ENCODE measurements around the gene KRTAP10-2.

The KRTAP10-2 gene

DNA sequence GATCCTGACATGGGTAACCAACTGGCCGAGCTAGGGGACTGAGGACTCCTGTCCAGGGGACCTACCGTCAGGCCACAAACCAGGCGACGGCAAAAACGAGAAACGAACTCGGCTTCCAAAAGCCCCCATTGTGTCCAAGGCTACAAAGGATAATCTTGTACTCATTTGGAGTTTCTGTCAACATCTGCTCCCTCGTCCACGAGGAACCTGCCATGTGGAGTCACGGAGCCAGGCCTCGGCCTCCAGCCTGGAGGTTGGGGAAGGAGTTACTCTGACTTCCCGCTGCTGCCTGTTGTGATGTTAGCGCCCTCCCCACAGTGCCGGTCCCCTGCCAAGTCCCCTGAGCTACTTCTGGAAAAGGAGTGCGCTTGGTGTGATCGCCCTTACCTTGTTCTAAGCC is 18.6 kb downstream of the KRTAP10-2 start:
- peaks cover 16% of the 10 kb centered on the region for H3K27me3 Mint-ChIP-seq (ENCODE audit: low read depth)
- no peaks in the 10 kb centered on the region for H3K4me1 Mint-ChIP-seq
- H3K36me3 Mint-ChIP-seq (ENCODE audit: low read depth), result no peaks in the 10 kb centered on the region
- H3K4me3 Mint-ChIP-seq, result no peak overlapping the region
- H3K27ac Mint-ChIP-seq, result no peak overlapping the region
- peaks cover 3% of the 10 kb centered on the region for H3K9me3 Mint-ChIP-seq
- TF ChIP-seq, protein P1, sequence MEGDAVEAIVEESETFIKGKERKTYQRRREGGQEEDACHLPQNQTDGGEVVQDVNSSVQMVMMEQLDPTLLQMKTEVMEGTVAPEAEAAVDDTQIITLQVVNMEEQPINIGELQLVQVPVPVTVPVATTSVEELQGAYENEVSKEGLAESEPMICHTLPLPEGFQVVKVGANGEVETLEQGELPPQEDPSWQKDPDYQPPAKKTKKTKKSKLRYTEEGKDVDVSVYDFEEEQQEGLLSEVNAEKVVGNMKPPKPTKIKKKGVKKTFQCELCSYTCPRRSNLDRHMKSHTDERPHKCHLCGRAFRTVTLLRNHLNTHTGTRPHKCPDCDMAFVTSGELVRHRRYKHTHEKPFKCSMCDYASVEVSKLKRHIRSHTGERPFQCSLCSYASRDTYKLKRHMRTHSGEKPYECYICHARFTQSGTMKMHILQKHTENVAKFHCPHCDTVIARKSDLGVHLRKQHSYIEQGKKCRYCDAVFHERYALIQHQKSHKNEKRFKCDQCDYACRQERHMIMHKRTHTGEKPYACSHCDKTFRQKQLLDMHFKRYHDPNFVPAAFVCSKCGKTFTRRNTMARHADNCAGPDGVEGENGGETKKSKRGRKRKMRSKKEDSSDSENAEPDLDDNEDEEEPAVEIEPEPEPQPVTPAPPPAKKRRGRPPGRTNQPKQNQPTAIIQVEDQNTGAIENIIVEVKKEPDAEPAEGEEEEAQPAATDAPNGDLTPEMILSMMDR (IDR thresholded peaks at IDR 0.05; ENCODE audit: unreplicated experiment in 3 of 3), result no peak

DNA sequence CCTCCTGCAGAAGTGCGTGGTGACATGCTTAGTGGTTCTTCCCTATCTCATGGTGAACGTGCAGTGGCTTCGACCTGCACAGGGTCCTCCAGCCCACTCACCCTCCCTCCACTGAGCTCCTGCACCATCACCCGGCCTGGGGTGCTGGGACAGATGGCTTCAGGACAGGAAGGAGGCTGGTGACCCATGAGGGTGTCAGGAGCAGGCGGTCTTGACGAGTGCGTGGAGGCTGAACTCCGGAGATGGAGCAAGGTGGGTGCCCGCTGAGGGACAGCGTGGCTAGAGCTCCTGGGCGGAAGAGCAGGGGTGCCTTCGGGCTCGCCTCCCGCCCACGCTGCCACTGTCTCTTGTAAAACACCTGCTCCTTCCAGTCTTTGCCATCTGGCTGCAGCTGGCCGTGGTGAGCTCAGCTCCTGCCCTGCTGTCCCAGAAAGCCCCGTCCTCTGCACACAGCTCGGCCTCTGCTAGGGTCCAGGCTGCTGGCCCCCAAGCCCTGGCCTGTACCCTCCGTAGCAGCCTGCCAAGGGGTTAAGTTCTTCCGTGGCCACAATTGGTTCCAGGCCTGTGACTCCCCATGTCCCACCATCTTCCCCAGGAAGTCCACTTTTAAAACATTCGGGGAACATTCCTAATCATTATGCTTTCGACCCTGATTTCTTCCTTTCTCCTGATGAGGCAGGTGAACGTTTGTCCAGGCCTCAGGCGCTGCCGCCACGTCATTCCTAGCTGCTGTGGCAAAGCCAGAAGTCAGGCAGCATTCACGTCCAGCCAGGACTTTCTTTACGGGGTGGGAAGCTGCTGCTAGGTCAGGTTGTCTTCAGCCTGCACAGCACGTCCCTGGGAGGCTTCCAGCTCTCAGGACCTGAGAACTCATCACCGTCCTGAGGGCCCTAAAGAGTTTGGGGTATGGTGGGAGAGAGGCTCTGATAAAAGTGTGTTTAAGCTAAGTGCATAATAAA is 19.4 kb downstream of the KRTAP10-2 start:
- Mint-ChIP-seq H3K27me3 (ENCODE audit: low read depth) (peaks cover 16% of the 10 kb centered on the region), H3K4me3 (no peak overlapping the region), H3K9me3 (no peaks in the 10 kb centered on the region), H3K4me1 (no peaks in the 10 kb centered on the region), H3K27ac (no peak overlapping the region), H3K36me3 (ENCODE audit: low read depth) (no peaks in the 10 kb centered on the region)
- TF ChIP-seq, protein P1 (IDR thresholded peaks at IDR 0.05; ENCODE audit: unreplicated experiment in 3 of 3), result no peak

DNA sequence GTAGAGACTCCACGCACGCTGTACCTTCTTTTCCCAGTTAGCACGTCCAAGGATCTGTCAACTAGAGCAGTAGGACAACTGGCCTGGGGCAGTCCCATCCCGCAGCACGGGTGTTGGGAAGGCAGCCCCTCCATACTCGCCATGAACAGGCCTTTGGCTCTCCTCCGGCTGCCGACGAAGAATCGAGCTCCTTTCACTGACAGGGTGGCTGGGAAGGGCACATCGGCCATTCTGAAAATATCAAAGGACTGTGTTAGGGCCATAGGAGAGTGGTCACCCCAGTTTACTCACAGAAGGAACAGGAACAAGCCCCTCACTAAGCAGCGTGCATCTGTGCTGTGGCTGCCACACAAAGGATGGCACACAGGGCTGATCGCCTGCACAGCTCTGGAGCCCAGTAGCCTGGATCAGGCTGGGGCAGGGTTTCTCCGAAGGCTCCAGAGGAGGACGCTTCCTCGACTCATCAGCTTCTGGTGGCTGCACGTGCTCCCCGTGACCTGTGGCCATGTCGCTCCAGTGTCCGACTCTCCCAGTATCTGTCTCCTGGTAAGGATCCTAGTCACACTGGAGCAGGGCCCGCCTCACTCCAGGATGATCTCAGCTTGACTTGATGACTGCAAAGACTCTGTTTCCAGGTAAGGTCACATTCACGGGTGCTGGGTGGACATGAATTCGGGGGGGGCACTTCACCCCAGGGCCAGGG is 20.3 kb downstream of the KRTAP10-2 start:
- Mint-ChIP-seq H3K4me3 (no peak overlapping the region), H3K9me3 (no peaks in the 10 kb centered on the region), H3K36me3 (ENCODE audit: low read depth) (no peaks in the 10 kb centered on the region), H3K4me1 (no peaks in the 10 kb centered on the region), H3K27ac (no peak overlapping the region), H3K27me3 (ENCODE audit: low read depth) (peaks cover 16% of the 10 kb centered on the region)
- TF ChIP-seq, protein P1 (IDR thresholded peaks at IDR 0.05; ENCODE audit: unreplicated experiment in 3 of 3), result no peak

DNA sequence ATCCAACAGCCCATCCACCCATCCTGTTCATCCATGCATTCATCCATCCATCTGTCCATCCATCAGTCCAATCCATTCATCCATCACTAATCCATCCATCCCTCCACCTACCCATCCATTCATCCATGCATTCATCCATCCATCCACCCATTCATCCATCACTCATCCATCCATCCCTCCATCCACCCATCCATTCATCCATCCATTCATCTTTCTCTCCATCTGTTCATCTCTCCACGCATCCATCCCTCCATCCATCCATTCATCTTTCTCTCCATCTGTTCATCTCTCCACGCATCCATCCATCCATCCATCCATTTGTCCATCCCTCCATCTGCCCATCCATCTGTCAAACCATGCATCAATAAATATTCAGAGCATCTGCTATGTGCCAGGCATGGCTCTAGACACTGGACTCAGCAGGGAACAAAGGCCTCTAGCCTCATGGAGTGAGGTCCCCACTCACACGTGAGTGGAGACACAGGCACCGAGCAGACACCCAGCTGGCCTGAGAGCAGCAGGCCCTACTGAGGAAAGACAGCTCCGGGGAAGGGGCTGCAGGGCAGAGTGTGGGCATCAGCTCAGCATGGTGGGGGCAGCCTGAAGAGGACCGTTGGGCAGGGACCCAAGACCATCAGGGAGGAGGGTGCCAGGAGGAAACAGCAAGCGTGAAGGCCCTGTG is 20.9 kb downstream of the KRTAP10-2 start:
- Mint-ChIP-seq H3K9me3 (no peaks in the 10 kb centered on the region), H3K4me3 (no peak overlapping the region), H3K4me1 (no peaks in the 10 kb centered on the region), H3K36me3 (ENCODE audit: low read depth) (no peaks in the 10 kb centered on the region), H3K27me3 (ENCODE audit: low read depth) (peaks cover 16% of the 10 kb centered on the region), H3K27ac (no peak overlapping the region)
- TF ChIP-seq, protein P1 (IDR thresholded peaks at IDR 0.05; ENCODE audit: unreplicated experiment in 3 of 3), result no peak

DNA sequence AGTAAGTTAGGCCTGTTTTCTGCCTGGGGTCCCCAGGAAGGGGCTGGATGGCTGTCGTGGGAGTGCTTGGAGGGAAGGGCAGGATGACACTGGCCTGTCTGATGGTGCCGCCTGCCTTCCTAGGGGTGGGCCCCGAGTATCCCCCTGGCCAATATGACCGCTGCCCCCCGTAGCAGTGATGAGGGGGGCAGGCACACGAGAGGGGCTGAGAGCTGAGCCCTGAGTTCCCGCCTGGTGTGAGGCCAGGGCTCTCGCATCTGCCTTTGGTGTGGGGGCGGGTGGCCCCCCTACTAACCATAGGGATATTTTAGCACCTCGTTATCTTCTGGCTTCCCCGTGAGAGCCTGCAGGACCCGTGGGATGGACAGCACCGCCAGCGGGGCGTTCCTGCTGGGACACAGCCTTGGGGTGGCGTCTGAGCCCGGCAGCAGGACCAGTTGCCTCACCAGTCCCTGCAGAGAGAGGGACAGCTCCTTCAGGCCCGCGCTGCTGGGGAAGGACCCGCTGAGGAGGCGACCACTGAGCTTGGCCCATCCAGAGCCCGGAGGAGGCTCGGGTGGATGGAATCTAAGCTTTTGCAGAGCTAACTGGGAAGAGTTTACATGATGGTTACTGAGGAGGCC is 21.7 kb downstream of the KRTAP10-2 start:
- Mint-ChIP-seq H3K4me1 (no peaks in the 10 kb centered on the region), H3K4me3 (no peak overlapping the region), H3K27ac (no peak overlapping the region), H3K9me3 (no peaks in the 10 kb centered on the region), H3K36me3 (ENCODE audit: low read depth) (no peaks in the 10 kb centered on the region), H3K27me3 (ENCODE audit: low read depth) (peaks cover 11% of the 10 kb centered on the region)
- TF ChIP-seq, protein P1 (IDR thresholded peaks at IDR 0.05; ENCODE audit: unreplicated experiment in 3 of 3), result no peak
